HG03354 (cell line): ENCODE measurements around the gene STEAP1.
"Not testable (repeated sequence)": the region's sequence is repeated elsewhere in the genome, so short reads cannot be mapped to it uniquely, and the experiment has no call there.

Source experiments
- ATAC-seq: cut with Tn5 transposase; IDR thresholded peaks from one replicate; pipeline ENCODE4 v1.9.1; 2021; ENCODE audit warnings: mild to moderate bottlenecking; ENCODE audit not compliant: unreplicated experiment, poor library complexity, severe bottlenecking

The STEAP1 gene

GRCh38 chr7:90172624-90173023 is 18.4 kb downstream of the STEAP1 start:
- ATAC-seq = no peak

DNA sequence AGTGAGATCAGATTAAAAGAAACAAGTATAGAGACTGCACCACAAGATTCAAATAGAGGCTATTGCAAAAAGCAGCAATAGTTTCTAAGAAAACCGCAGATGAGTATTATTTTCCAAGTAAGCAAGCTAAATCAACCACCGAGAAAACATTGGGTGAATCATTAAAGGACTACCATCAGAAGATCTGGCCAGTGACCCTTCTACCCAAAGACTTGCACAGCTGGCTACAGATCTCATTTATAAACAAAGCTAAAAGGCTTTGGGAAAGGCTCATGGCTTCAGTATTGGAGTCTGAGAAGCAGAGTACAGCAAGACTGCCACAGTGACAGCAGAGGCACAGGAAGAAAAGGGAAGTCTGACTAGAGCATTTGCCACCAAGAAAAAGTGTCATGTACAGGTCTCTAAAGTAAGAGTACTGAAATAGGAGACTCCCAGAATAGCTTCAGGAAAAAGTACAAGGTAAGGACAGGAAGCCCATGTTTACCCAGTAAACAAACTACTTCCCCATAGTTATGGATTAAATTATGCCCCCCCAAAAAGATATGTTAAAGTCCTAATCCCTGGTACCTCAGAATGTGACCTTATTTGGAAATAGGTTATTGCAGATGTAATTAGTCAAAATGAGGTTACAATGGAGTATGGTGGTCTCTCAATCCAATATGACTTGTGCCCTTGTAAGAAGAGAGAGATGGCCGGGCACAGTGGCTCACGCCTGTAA is 19.0 kb downstream of the STEAP1 start:
- peak; percentile 95 for ATAC-seq

DNA sequence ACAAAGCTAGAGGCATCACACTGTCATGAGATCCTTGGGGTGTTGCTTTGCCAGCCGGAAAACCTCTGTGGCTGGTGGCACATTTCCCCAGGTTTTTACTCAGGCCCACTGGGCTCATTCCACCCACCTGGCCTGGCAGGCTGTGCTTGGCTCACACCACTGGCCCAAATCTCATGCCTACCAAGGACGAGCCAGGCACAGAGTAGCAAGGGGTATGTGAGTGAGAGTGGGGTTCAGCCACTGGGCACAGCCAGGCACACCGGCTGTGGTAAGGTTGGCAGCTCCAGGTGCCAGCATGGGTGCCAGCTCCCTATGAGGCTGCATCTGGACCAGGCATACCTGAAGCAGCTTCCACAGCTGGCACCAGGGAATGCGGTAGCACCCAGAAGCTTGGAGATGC is 21.4 kb downstream of the STEAP1 start:
- ATAC-seq = no peak

DNA sequence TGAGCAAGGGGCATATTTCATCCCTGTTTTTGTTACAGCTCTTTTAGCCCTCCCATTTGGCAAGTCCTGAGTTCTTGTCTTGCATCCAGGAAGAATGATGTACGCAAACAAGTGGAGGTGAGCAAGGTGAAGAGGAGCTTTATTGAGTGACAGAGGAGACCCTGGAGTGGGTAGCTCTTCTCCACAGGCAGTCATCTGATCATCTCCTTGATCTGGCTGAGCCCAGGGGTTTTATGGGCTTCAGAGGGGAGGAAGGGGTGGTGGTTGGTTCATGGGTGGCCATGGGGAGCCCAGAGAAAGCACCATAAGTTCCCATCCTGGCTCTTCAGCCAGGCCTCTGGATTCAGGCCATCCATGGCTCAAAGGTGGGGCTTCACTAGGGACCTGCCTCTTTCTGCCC is 21.9 kb downstream of the STEAP1 start:
- ATAC-seq = no peak

GRCh38 chr7:90178166-90178565 is 23.9 kb downstream of the STEAP1 start:
- no peak for ATAC-seq

- peak; percentile 99 for ATAC-seq
These were observed 24.5 kb downstream of the STEAP1 start for GRCh38 chr7:90178679-90179278.

DNA sequence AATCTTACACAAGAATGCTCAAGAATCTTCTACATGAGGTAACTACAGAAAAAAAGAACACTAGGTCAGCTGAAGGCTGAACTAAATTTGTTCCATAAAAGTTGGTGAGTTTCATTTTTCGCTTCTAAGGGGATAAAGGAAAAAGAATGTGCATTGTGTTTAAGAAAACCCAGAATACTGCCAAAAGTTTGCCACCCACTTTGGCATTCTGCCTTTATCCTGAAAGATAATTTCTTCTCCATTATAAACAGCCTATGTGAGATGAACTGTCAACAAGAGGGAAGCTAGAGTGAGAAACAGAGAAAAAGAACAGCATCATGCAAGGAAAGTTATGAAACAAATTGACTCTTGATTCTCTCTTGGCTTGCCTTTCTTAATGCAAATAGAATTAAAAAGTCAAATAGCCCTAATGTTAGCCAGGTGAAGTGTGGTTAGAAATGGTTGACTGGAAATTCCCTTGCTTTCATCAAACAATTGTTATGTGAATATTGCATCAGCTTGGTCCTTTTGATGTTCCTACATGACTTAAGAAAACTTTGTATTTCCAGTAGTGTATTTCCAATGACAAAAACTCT is 25.8 kb downstream of the STEAP1 start:
- ATAC-seq = no peak

DNA sequence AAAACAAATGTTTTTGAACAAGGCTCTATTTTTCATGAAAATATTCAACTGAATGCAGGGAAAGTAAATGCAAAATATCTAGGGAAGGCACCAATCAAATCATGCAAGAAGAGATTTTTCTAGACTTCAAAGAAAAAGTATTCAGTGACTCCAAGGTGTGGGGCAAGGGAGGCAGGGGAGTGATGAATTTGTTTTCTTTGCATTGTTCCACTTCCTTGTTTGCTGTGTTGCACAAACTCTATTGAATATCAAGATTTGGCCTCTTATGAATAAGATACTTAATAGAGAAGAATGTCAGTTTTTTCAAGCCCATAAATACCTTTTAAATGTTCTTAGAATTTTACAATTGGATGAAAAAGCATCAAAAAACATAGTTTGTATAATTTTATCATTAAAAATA is 26.4 kb downstream of the STEAP1 start:
- no peak for ATAC-seq

DNA sequence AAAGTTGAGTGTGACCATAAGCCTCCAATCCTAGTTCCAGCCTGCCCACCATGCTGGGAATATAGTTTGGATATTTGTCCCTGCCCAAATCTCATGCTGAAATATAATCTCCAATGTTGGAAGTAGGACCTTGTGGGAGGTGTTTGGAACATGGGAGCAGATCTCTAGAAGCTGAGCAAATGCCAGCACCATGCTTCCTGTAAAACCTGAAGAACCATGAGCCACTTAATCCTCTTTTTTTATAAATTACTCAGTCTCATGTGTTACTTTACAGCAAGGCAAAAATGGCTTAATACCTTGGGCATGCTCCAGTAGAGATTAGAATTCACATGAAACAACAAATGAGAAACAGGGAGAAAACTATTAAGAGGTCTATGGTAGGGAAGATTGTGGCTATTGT is 27.2 kb downstream of the STEAP1 start:
- no peak for ATAC-seq

GRCh38 chr7:90186290-90186689 is 32.0 kb downstream of the STEAP1 start:
- not testable (repeated sequence) for ATAC-seq

DNA sequence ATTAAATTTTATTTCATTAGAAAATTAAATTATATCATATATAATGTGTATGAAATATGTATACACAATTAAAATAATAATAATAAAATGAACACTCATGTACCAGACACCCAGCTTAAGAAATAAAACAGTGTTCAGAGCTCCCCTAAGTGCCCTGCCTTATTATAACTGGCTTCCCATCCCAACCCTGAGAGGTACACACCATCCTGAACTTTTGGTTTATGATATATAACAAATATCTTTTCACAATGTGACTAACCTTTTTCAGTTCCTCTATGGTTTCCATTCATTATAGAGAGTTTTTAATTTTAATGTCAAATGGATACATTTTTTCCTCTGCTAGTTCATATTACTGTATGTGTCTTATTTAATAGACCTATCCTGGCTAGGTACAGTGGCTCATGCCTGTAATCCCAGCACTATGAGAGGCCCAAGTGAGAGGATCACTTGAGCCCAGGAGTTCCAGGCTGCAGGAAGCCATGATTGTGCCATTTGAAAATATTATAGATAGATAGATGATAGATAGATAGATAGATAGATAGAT is 33.3 kb downstream of the STEAP1 start:
- ATAC-seq = no peak

DNA sequence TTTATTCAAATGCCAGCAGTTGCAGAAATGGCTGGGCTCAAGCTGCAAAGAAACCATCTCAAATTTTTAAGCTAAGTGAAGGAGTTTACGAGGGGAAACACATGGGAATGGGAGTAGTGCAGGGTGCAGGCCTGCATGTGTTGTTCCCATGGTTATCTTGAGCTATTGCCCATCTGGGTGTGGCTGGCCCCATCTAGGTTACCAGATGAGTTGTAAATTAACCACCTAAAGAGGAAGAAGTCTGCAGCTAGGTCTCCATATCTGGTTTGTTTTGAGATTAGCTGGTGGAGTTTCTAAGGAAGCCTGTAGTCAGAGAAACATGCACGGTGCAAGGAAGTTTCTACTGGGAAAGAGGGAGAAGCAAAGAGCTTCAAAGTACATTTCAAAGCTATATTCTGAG is 34.0 kb downstream of the STEAP1 start:
- peak; percentile 94 for ATAC-seq

DNA sequence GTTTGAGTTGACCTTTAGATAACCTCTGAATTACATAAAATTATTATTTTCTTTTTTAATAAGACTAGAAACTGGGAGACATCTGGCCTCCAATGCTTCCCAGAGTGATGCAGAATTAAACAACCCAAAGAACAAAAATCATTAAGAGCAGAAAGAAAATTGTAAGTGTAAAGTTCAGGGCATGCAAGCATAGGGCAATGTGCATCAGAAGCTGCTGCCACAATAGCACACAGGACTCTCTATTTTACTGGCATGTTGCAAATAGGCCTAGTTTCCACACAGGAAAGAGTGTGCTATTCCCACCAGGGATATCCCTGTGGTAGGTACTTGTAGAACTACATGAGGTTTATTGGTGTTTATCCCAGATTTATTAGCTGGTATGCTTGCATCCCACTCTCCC is 36.7 kb downstream of the STEAP1 start:
- no peak for ATAC-seq

DNA sequence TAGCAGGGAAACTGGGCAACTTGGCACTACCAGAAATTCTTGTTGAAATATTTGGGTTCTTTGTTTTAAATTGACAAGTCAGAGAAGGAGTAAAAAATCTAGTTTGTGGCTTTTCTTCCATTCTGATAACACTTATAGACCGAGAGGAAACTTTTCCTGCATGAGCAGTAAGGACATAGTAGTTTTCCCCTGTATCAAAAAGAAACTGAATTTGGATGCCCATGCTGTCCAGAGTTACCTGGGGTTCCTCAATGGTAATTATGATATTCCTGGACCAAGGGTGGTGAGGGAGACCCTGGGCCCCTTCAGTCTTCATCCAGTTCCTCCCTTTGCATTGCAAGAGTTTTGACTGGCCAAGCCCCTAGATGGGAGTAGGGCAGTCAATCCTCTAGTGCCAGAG is 37.4 kb downstream of the STEAP1 start:
- ATAC-seq = no peak

DNA sequence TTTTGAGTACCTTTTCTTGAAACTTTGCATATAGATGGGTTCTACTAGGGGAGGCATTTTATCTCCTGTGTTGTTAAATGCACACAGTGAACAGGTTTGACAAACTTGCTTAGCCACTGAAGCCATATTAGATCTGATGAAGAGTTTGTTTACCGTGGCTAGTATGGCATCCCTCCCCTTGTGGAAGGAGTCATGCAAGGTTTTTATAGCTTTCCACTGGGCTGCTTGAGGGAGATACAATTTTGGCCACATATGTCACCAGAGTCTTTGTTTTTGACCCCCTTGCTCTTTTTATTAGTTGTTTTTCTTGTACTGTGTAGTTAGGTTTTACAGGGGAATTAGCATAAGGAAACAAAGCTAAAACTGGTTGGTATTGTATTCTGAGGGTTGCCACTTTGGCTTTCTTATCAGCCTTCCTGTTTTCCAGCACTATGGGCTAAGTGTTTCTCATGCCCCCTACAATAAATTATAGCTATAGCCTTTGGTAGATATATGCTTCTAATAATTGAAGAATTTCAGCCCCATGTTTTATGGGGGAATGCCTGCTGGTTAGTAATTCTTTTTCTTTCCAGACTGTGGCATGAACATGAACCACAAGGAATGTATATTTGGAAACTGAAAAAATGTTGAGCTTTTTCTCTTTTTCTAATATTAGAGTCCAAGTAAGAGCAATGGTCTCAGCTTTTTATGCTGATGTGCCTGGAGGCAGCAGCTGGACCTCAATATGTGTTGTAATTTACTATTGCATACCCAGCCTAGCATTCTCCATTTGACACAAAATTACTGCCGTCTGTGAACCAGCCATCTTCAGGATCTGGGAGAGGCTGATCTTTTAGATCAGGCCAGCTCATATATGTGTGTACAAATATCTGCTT is 38.8 kb downstream of the STEAP1 start:
- ATAC-seq = no peak

DNA sequence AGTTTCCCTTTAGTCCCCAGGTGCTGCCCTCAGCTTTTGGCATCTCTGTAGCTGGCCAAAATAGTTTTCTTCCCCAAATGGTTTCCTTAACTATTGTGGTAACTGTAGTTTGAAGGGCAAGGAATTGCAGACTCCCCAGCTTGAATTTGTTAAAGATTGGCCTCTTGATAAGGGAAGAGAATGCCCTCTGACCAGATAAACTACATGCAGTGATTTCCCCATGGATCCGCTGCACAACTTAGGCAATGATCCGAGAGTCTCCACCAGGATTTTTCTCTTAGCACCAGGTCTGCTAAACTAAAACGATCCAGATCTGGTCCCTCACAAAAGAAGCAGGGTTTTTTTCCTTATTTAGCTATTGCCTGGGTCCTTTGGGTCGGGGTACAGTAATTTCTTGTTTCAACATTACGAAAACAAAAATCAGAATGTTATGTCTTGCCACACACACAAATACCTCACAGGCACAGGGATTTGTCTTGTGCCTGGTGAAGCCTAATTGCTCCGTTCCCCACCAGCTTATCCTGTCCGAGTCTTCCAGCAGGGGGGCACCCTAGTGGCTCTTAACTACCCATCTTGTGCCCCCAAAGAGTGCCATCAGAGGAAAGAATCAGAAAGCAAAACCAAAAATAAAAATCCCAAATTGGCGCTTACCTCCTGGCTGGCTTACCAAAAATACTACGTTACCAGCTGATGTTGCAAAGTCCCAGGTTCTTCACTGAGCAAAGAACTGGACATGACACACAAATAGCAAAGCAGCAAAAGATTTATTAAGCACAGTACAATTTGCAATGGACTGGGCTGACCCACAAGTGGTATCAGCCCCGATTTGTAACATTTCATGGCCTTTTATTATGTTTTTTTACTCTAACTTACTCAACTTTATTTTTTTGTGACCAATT is 40.9 kb downstream of the STEAP1 start:
- ATAC-seq = no peak

GRCh38 chr7:90201500-90202195 is 47.4 kb downstream of the STEAP1 start:
- no peak for ATAC-seq

DNA sequence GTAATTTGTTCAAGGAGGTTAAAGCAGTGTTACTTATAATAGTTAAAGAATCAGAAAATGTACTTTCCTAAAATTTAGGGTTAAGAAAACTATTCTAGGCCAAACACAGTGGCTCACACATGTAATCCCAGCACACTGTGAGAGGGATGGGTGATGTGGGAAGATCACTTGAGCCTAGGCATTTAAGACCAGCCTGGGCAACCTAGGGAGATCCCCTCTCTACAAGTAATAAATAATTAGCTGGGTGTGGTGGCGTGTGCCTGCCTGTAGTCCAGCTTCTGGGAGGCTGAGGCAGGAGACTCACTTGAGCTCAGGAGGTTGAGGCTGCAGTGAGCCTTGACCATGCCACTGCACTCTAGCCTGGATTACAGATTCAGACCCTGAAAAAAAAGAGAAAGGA is 53.7 kb downstream of the STEAP1 start:
- no peak for ATAC-seq

DNA sequence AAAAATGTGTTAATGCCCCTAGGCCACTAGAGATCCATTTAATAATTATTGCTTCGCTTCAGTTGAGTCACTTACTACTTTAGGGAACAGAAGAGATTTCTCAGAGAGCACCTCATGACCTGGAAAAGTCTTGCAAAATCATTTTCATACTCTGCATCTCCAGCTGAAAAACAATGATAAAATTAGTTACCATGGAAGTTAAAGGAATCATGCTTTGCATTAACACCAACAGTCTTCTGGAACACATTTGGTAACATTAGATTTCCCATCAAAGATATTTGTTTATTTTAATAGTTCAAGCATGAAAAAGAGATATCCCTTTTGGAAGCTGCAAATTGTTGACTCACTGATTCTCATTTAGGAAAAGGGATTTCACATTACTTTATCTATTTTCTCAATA is 55.5 kb downstream of the STEAP1 start:
- ATAC-seq = no peak
